ENCODE data around the gene PDZK1IP1.

PDZK1IP1 gene

GRCh38 chr1:47212636-47213229 lies 22.9 kb upstream of the PDZK1IP1 start:
- no peak overlapping the region for H3K4me3 ChIP-seq (ENCODE audit: insufficient read length, low read depth)
- no peak overlapping the region for H3K9ac ChIP-seq (ENCODE audit: insufficient read length, low read depth)
- H3K36me3 ChIP-seq (ENCODE audit: insufficient read depth, insufficient read length, low read length), result no peaks in the 10 kb centered on the region
- peaks cover 11% of the 10 kb centered on the region; the same call in 1 of the 2 replicates for H3K9me3 ChIP-seq (ENCODE audit: insufficient read depth, low read length)
- H3K27me3 ChIP-seq (ENCODE audit: insufficient read depth, insufficient read length), result peaks cover 13% of the 10 kb centered on the region
- DNase-seq (ENCODE audit: low read depth, low spot score), result no peak
- peaks cover 26% of the 10 kb centered on the region for H3K4me1 ChIP-seq (ENCODE audit: insufficient read depth, insufficient read length)
- TF ChIP-seq SUZ12 (IDR thresholded peaks at IDR 0.05; ENCODE audit: extremely low read depth, insufficient read depth, insufficient read length) (no peak), ZNF274 (IDR thresholded peaks at IDR 0.05; ENCODE audit: low read depth, low read length) (no peak), YY1 (IDR thresholded peaks at IDR 0.05; ENCODE audit: insufficient read depth, insufficient read length) (no peak)

DNA sequence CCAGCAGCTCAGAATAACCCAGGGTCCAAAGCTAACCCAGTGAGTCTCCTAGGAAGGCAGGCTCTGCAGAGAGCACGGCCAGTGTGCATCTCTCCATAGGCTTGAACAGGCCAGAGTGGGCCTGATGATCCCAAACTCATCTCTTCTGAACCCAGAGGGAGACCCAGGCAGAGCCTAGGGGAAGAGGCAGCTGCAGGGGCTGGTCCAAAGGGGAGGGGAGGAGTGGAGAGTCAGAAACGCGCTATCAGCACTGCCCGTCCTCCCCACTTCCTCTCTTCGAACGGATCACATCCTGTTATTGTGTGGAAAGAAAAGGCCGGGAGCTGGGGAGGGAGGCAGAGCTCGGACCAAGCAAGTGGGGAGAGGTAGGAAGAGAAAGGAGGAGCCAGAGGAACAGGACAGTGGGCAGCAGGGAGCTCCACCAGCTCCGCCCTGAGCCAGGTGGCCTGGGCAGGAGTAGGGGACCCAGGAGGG lies 22.0 kb upstream of the PDZK1IP1 start:
- TF ChIP-seq YY1 (IDR thresholded peaks at IDR 0.05; ENCODE audit: insufficient read depth, insufficient read length) (no peak), ZNF274 (IDR thresholded peaks at IDR 0.05; ENCODE audit: low read depth, low read length) (no peak), SUZ12 (IDR thresholded peaks at IDR 0.05; ENCODE audit: extremely low read depth, insufficient read depth, insufficient read length) (no peak)
- H3K9me3 ChIP-seq (ENCODE audit: insufficient read depth, low read length), result peaks cover 11% of the 10 kb centered on the region; the same call in 1 of the 2 replicates
- no peaks in the 10 kb centered on the region for H3K36me3 ChIP-seq (ENCODE audit: insufficient read depth, insufficient read length, low read length)
- H3K4me3 ChIP-seq (ENCODE audit: insufficient read length, low read depth), result no peak overlapping the region
- no peak for DNase-seq (ENCODE audit: low read depth, low spot score)
- H3K4me1 ChIP-seq (ENCODE audit: insufficient read depth, insufficient read length), result peaks cover 27% of the 10 kb centered on the region
- H3K9ac ChIP-seq (ENCODE audit: insufficient read length, low read depth), result no peak overlapping the region
- peaks cover 20% of the 10 kb centered on the region for H3K27me3 ChIP-seq (ENCODE audit: insufficient read depth, insufficient read length)

- Histone ChIP-seq H3K27me3 (ENCODE audit: insufficient read depth, insufficient read length) (peaks cover 22% of the 10 kb centered on the region), H3K4me3 (ENCODE audit: insufficient read length, low read depth) (no peak overlapping the region), H3K9me3 (ENCODE audit: insufficient read depth, low read length) (peaks cover 11% of the 10 kb centered on the region; the same call in 1 of the 2 replicates), H3K4me1 (ENCODE audit: insufficient read depth, insufficient read length) (peaks cover 27% of the 10 kb centered on the region), H3K36me3 (ENCODE audit: insufficient read depth, insufficient read length, low read length) (no peaks in the 10 kb centered on the region), H3K9ac (ENCODE audit: insufficient read length, low read depth) (no peak overlapping the region)
- no peak for TF ChIP-seq SUZ12 (IDR thresholded peaks at IDR 0.05; ENCODE audit: extremely low read depth, insufficient read depth, insufficient read length)
- TF ChIP-seq YY1 (IDR thresholded peaks at IDR 0.05; ENCODE audit: insufficient read depth, insufficient read length), result no peak
- no peak for DNase-seq (ENCODE audit: low read depth, low spot score)
These were observed 20.8 kb upstream of the PDZK1IP1 start for GRCh38 chr1:47210666-47211065.

DNA sequence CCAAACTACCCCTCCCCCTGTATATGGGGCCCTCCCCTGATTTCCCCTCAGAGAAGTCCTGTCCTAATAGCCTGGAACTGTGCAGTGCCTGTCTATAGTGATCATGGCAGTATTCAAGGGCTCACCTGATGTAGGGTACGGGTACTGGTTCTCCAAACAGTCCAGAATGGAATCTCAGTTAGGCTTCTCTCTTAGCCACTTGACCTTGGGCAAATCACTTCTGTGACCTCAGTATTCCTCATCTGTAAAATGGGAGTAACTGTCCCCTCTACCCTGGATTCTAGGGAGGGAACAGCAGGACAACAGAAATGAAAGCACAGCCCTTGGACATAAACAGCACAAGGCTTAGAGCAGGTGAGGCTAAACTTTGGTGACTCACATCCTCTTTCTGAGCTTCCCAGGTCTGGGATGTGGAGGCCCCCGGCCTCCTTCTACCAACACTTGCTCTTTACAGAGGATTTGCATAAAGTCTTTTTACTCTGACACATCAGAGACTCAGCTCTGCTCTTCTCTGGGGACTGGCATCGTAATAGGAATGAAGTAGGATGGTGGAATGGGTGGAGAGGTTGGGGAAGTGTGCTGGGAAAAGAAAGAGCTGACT lies 20.0 kb upstream of the PDZK1IP1 start:
- TF ChIP-seq ZNF274 (IDR thresholded peaks at IDR 0.05; ENCODE audit: low read depth, low read length) (no peak), YY1 (IDR thresholded peaks at IDR 0.05; ENCODE audit: insufficient read depth, insufficient read length) (no peak), SUZ12 (IDR thresholded peaks at IDR 0.05; ENCODE audit: extremely low read depth, insufficient read depth, insufficient read length) (no peak)
- no peak for DNase-seq (ENCODE audit: low read depth, low spot score)
- Histone ChIP-seq H3K36me3 (ENCODE audit: insufficient read depth, insufficient read length, low read length) (no peaks in the 10 kb centered on the region), H3K4me3 (ENCODE audit: insufficient read length, low read depth) (no peak overlapping the region), H3K9me3 (ENCODE audit: insufficient read depth, low read length) (peaks cover 11% of the 10 kb centered on the region; the same call in 1 of the 2 replicates), H3K4me1 (ENCODE audit: insufficient read depth, insufficient read length) (peaks cover 27% of the 10 kb centered on the region), H3K27me3 (ENCODE audit: insufficient read depth, insufficient read length) (peaks cover 22% of the 10 kb centered on the region), H3K9ac (ENCODE audit: insufficient read length, low read depth) (no peak overlapping the region)

- Histone ChIP-seq H3K4me3 (ENCODE audit: insufficient read length, low read depth) (peak overlapping the region; percentile 3), H3K9ac (ENCODE audit: insufficient read length, low read depth) (peak overlapping the region; percentile 8), H3K4me1 (ENCODE audit: insufficient read depth, insufficient read length) (peaks cover 27% of the 10 kb centered on the region), H3K27me3 (ENCODE audit: insufficient read depth, insufficient read length) (peaks cover 17% of the 10 kb centered on the region), H3K36me3 (ENCODE audit: insufficient read depth, insufficient read length, low read length) (no peaks in the 10 kb centered on the region), H3K9me3 (ENCODE audit: insufficient read depth, low read length) (peaks cover 11% of the 10 kb centered on the region; the same call in 1 of the 2 replicates)
- no peak for DNase-seq (ENCODE audit: low read depth, low spot score)
- TF ChIP-seq YY1 (IDR thresholded peaks at IDR 0.05; ENCODE audit: insufficient read depth, insufficient read length) (no peak), SUZ12 (IDR thresholded peaks at IDR 0.05; ENCODE audit: extremely low read depth, insufficient read depth, insufficient read length) (no peak), ZNF274 (IDR thresholded peaks at IDR 0.05; ENCODE audit: low read depth, low read length) (no peak)
These were observed 19.3 kb upstream of the PDZK1IP1 start for GRCh38 chr1:47209091-47209490.

- Histone ChIP-seq H3K9ac (ENCODE audit: insufficient read length, low read depth) (peak overlapping the region; percentile 8), H3K4me3 (ENCODE audit: insufficient read length, low read depth) (peak overlapping the region; percentile 3), H3K27me3 (ENCODE audit: insufficient read depth, insufficient read length) (peaks cover 16% of the 10 kb centered on the region), H3K36me3 (ENCODE audit: insufficient read depth, insufficient read length, low read length) (no peaks in the 10 kb centered on the region), H3K4me1 (ENCODE audit: insufficient read depth, insufficient read length) (peaks cover 27% of the 10 kb centered on the region), H3K9me3 (ENCODE audit: insufficient read depth, low read length) (peaks cover 11% of the 10 kb centered on the region; the same call in 1 of the 2 replicates)
- peak; percentile 89 for DNase-seq (ENCODE audit: low read depth, low spot score)
- no peak for TF ChIP-seq SUZ12 (IDR thresholded peaks at IDR 0.05; ENCODE audit: extremely low read depth, insufficient read depth, insufficient read length)
- TF ChIP-seq ZNF274 (IDR thresholded peaks at IDR 0.05; ENCODE audit: low read depth, low read length), result no peak
- TF ChIP-seq YY1 (IDR thresholded peaks at IDR 0.05; ENCODE audit: insufficient read depth, insufficient read length), result no peak
These were observed 18.6 kb upstream of the PDZK1IP1 start for GRCh38 chr1:47208374-47208850.

DNA sequence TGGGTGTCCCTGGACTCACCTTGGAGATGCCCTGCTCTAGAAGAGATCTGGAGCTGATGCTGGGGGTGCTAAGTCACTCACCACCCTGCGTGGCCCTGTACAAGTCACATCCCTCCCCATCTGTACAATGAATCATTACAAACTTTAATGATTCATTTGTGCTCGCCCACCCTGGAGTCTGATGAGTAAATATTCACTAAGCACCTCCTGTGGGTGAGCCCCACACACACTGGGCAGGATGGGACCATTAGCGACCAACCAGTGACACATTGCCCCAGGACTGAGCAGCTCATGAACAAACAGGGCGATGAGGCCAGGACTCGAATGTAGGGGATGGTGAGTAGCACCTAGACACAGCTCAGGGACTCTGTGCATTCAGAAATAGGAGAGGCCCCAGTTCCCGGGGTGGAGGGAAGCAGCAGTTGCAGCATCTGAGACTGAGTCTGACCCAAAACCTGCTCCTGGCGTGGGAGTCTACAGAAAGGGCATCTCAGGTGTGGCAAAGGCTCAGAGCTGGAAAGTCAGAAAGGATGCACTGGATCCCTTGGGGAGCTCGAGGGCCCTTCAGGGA lies 18.1 kb upstream of the PDZK1IP1 start:
- Histone ChIP-seq H3K27me3 (ENCODE audit: insufficient read depth, insufficient read length) (peaks cover 16% of the 10 kb centered on the region), H3K36me3 (ENCODE audit: insufficient read depth, insufficient read length, low read length) (no peaks in the 10 kb centered on the region), H3K9me3 (ENCODE audit: insufficient read depth, low read length) (peaks cover 11% of the 10 kb centered on the region; the same call in 1 of the 2 replicates), H3K4me3 (ENCODE audit: insufficient read length, low read depth) (no peak overlapping the region), H3K4me1 (ENCODE audit: insufficient read depth, insufficient read length) (peaks cover 27% of the 10 kb centered on the region), H3K9ac (ENCODE audit: insufficient read length, low read depth) (peak overlapping the region; percentile 22)
- TF ChIP-seq YY1 (IDR thresholded peaks at IDR 0.05; ENCODE audit: insufficient read depth, insufficient read length) (no peak), SUZ12 (IDR thresholded peaks at IDR 0.05; ENCODE audit: extremely low read depth, insufficient read depth, insufficient read length) (no peak), ZNF274 (IDR thresholded peaks at IDR 0.05; ENCODE audit: low read depth, low read length) (no peak)
- no peak for DNase-seq (ENCODE audit: low read depth, low spot score)

All from NT2/D1 (cell line).